Peyer's patch (tissue), 4 donors: Measurements from ENCODE around the gene TLCD2.

ENCODE experiments used
- CTCF ChIP-seq, 6 experiments: fragments of 450-650 bp in 4 of 6; fragments of 200-600 bp in 2 of 6; sonication (generic) in 1 of 6; IDR thresholded peaks; one replicate each; pipeline ENCODE4 v1.5.1; 2017 to 2019; ENCODE audit warnings: antibody characterized with exemption in 6 of 6, mild to moderate bottlenecking in 3 of 6, moderate library complexity in 1 of 6
- POLR2A ChIP-seq, 2 donors: fragments of 450-650 bp; IDR thresholded peaks; one replicate each; pipeline ENCODE4 v1.5.1; 2017; ENCODE audit warnings: antibody characterized with exemption in 2 of 2, mild to moderate bottlenecking in 2 of 2, moderate library complexity in 2 of 2

GRCh38 chr17:1712271-1712670 lies 2.1 kb upstream of the TLCD2 start:
- TF ChIP-seq CTCF (IDR thresholded peaks at IDR 0.05) = no peak
- no peak for TF ChIP-seq POLR2A (IDR thresholded peaks at IDR 0.05)
